Mammary epithelial cell (primary cell): ENCODE measurements around the gene CCDC185.

Experiments used
- EZH2 ChIP-seq: IDR thresholded peaks from 2 replicates; pipeline ENCODE4 v1.6.1; 2012; ENCODE audit warnings: low read length, inconsistent platforms, borderline replicate concordance
- TF ChIP-seq, protein P1 (sequence below), 2 donors: IDR thresholded peaks in 1 of 2; conservative IDR thresholded peaks in 1 of 2; 2 replicates each; pipeline ENCODE4 v1.5.1; 2011 to 2012; ENCODE audit warnings: inconsistent platforms in 2 of 2, low read length in 2 of 2, mild to moderate bottlenecking in 2 of 2, control low read depth in 1 of 2, low read depth in 1 of 2; ENCODE audit not compliant: insufficient read depth in 1 of 2; ENCODE audit errors: extremely low read depth in 1 of 2

DNA sequence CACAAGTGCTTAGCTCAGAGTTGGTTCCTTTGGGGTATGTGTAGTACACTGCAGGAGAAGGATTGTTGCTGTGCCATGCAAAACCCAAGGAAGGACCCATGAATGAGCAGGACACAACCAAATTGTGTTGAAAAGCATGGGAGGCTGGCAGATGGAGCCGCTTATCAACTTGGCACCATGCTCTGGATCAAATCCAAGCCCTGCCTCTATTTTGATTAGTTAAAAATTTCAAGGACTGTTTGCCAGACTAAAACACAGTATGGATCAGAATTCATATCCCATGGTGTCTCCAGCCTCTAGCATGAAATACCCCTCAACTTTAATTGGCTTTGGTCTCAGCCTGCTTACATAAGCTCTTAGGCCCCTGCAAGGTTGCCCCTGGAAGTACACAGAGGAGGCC, 27.8 kb downstream of the CCDC185 start:
- TF ChIP-seq, protein P1, sequence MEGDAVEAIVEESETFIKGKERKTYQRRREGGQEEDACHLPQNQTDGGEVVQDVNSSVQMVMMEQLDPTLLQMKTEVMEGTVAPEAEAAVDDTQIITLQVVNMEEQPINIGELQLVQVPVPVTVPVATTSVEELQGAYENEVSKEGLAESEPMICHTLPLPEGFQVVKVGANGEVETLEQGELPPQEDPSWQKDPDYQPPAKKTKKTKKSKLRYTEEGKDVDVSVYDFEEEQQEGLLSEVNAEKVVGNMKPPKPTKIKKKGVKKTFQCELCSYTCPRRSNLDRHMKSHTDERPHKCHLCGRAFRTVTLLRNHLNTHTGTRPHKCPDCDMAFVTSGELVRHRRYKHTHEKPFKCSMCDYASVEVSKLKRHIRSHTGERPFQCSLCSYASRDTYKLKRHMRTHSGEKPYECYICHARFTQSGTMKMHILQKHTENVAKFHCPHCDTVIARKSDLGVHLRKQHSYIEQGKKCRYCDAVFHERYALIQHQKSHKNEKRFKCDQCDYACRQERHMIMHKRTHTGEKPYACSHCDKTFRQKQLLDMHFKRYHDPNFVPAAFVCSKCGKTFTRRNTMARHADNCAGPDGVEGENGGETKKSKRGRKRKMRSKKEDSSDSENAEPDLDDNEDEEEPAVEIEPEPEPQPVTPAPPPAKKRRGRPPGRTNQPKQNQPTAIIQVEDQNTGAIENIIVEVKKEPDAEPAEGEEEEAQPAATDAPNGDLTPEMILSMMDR (conservative IDR thresholded peaks at IDR 0.05 in 1 of 2, IDR thresholded peaks at IDR 0.05 in 1 of 2; ENCODE audit: extremely low read depth in 1 of 2, insufficient read depth in 1 of 2, low read depth in 1 of 2, low read length in 2 of 2): no peak
- TF ChIP-seq EZH2: no peak
